ENCODE data around the gene CD82. TPM values are rescaled to one million over a fixed set of nuclear protein-coding genes. Genes with fewer than 3 reads are reported as not detected.

The CD82 gene
- total RNA-seq (10 to 100 TPM; 20.1 to 76.2 (median 37.3) TPM), polyA plus RNA-seq (10 to 100 TPM; 25.2 to 48.6 TPM)
- long read RNA-seq, donor 1, transcript CD82-201 (10 exons, 2,289 nt) = major isoform, 65 of 75 reads
- long read RNA-seq, donor 1, partial matches to known transcripts = 5 of 75 reads
- long read RNA-seq, donor 1, other reads (novel, unspliced or antisense) = 5 of 75 reads
- long read RNA-seq, donor 2, transcript CD82-201 (10 exons, 2,289 nt) = major isoform, 173 of 193 reads
- long read RNA-seq, donor 2, partial matches to known transcripts = 7 of 193 reads
- long read RNA-seq, donor 2, other reads (novel, unspliced or antisense) = 12 of 193 reads
- long read RNA-seq, donor 3, transcript CD82-201 (10 exons, 2,289 nt) = major isoform, 33 of 38 reads
- long read RNA-seq, donor 3, partial matches to known transcripts = 2 of 38 reads
- long read RNA-seq, donor 3, other reads (novel, unspliced or antisense) = 3 of 38 reads

DNA sequence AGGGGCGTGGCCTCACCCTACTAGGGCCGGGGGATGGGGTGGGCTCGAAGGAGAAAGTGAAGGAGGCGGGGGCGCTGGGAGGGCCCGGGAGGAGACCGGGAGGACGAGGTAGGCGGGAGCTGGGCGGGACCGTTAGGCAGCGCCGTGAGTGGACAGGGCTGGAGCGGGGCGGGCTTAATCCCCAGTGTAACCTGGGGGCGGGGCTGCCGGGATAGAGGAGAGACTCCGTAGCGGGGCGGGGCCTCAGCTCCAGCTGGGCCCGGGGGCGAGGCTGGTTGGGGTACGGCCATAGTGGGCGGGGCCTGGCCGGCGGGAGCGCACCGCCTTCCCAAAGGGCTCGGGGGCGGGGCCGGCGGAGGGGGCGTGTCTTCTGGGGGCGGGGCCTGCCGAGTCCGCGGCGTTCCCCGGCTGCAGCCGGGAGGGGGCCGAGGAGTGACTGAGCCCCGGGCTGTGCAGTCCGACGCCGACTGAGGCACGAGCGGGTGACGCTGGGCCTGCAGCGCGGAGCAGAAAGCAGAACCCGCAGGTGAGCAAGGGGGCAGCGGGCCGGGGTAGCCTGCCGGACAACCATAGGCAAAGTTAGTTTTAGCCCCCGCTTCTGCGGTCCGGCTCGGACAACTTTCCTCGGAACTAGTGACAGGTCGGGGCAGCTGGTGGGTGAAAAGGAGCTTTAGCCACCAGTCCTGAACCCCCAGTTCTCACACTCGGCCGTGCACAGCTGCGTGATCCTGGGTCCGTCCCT lies at the start of gene CD82:
Gene CD82, plus strand, starts transcription at position 453 of the 742 bp plus-strand sequence. CDS start 29,000 bp downstream, outside the sequence.
- H3K4me1 ChIP-seq = peaks cover 20 to 67% (median 45%) of the 10 kb centered on the region in 12 donors
- H3K27me3 ChIP-seq = no peaks in the 10 kb centered on the region
- 1 to 6% (median 2%) methylated on average over 40 to 64 of the region's 64 CpGs for WGBS, 4 donors
- intact Hi-C loops (cut with DNase I) = loop anchor here in 9 of 10 donors (2.0 to 10.0 kb wide), 9 partner anchors 37 to 539 kb away; partner anchors contain the start of gene TSPAN18 (in 3 of the 9)
- no peaks in the 10 kb centered on the region for H3K36me3 ChIP-seq
- ATAC-seq = peak; percentile 96 to 97 (median 96)
- TF ChIP-seq, protein P1, sequence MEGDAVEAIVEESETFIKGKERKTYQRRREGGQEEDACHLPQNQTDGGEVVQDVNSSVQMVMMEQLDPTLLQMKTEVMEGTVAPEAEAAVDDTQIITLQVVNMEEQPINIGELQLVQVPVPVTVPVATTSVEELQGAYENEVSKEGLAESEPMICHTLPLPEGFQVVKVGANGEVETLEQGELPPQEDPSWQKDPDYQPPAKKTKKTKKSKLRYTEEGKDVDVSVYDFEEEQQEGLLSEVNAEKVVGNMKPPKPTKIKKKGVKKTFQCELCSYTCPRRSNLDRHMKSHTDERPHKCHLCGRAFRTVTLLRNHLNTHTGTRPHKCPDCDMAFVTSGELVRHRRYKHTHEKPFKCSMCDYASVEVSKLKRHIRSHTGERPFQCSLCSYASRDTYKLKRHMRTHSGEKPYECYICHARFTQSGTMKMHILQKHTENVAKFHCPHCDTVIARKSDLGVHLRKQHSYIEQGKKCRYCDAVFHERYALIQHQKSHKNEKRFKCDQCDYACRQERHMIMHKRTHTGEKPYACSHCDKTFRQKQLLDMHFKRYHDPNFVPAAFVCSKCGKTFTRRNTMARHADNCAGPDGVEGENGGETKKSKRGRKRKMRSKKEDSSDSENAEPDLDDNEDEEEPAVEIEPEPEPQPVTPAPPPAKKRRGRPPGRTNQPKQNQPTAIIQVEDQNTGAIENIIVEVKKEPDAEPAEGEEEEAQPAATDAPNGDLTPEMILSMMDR (IDR thresholded peaks at IDR 0.05) = peak in 9 of 12 donors; percentile 8 to 54 (median 40)
- TF ChIP-seq POLR2A (IDR thresholded peaks at IDR 0.05) = peak in 1 of 2 donors; percentile 84
- H3K9me3 ChIP-seq = no peaks in the 10 kb centered on the region
- DNase-seq = peak; percentile 100
- peak within 1 kb of the TSS; percentile 28 to 74 (median 60) for H3K4me3 ChIP-seq
- peak within 1 kb of the TSS; percentile 90 to 99 (median 96) for H3K27ac ChIP-seq

GRCh38 chr11:44516688-44517507 lies 48.6 kb upstream of the CD82 start:
- intact Hi-C loops (cut with DNase I) = no loop called here
- DNase-seq (no peak), ATAC-seq (no peak)
- Histone ChIP-seq H3K4me3 (no peak overlapping the region), H3K4me1 (peaks cover 0 to 24% (median 4%) of the 10 kb centered on the region in 12 donors), H3K9me3 (no peaks in the 10 kb centered on the region), H3K27ac (no peak overlapping the region), H3K36me3 (no peaks in the 10 kb centered on the region), H3K27me3 (no peaks in the 10 kb centered on the region)
- WGBS, 4 donors = 84 to 89% (median 86%) methylated on average over 5 of the region's 5 CpGs
- TF ChIP-seq POLR2A (IDR thresholded peaks at IDR 0.05) = no peak
- TF ChIP-seq, protein P1 (IDR thresholded peaks at IDR 0.05) = no peak

GRCh38 chr11:44517541-44517940 lies 47.9 kb upstream of the CD82 start:
- H3K4me1 ChIP-seq = peaks cover 0 to 24% (median 4%) of the 10 kb centered on the region in 12 donors
- no peak for DNase-seq
- no peaks in the 10 kb centered on the region for H3K27me3 ChIP-seq
- no peak for ATAC-seq
- 91 to 97% (median 95%) methylated on average over 2 of the region's 2 CpGs for WGBS, 4 donors
- no peaks in the 10 kb centered on the region for H3K36me3 ChIP-seq
- no peak overlapping the region for H3K4me3 ChIP-seq
- intact Hi-C loops (cut with DNase I) = no loop called here
- no peaks in the 10 kb centered on the region for H3K9me3 ChIP-seq
- TF ChIP-seq, protein P1 (IDR thresholded peaks at IDR 0.05) = no peak
- TF ChIP-seq POLR2A (IDR thresholded peaks at IDR 0.05) = no peak
- no peak overlapping the region for H3K27ac ChIP-seq
